HEK293T (cell line): ENCODE data around the gene ATP11A.
"Not testable (repeated sequence)": the region's sequence is repeated elsewhere in the genome, so short reads cannot be mapped to it uniquely, and the experiment has no call there.

Source experiments
- CTCF ChIA-PET: fragments of 350-600 bp; formaldehyde crosslinking; extraction: SDS; loops from one replicate; lab custom pipeline; 2021; ENCODE audit warnings: antibody characterized with exemption, inconsistent platforms; lab: Yijun Ruan, JAX
- POLR2A ChIA-PET: fragments of 350-600 bp; formaldehyde crosslinking; extraction: SDS; loops from one replicate; lab custom pipeline; 2020; ENCODE audit warnings: antibody characterized with exemption, inconsistent platforms; lab: Yijun Ruan, JAX
- DNase-seq: peaks from one replicate; pipeline ENCODE4 v3.0.0; 2012; ENCODE audit warnings: mixed read lengths; ENCODE audit errors: extremely low spot score
- ARNT ChIP-seq: fragments of 450-650 bp; IDR thresholded peaks from 2 replicates; pipeline ENCODE4 v1.6.1; 2017; ENCODE audit warnings: mild to moderate bottlenecking
- BHLHE40 ChIP-seq: fragments of 450-650 bp; IDR thresholded peaks from 2 replicates; pipeline ENCODE4 v1.6.1; 2016; ENCODE audit warnings: mild to moderate bottlenecking, moderate library complexity, borderline replicate concordance
- CTBP1 ChIP-seq: fragments of 450-650 bp; IDR thresholded peaks from 2 replicates; pipeline ENCODE4 v1.6.1; 2016; ENCODE audit warnings: borderline replicate concordance
- ELF4 ChIP-seq: fragments of 450-650 bp; IDR thresholded peaks from 2 replicates; pipeline ENCODE4 v1.6.1; 2017; ENCODE audit warnings: antibody characterized with exemption
- FOXA1 ChIP-seq: fragments of 450-650 bp; IDR thresholded peaks from 2 replicates; pipeline ENCODE4 v1.6.1; 2016; ENCODE audit warnings: mild to moderate bottlenecking
- FOXK2 ChIP-seq: fragments of 450-650 bp; IDR thresholded peaks from 2 replicates; pipeline ENCODE4 v1.6.1; 2016; ENCODE audit warnings: mild to moderate bottlenecking
- FOXM1 ChIP-seq: fragments of 450-650 bp; IDR thresholded peaks from 2 replicates; pipeline ENCODE4 v1.6.1; 2017; ENCODE audit warnings: mild to moderate bottlenecking, borderline replicate concordance
- HDGF ChIP-seq: fragments of 450-650 bp; IDR thresholded peaks from 2 replicates; pipeline ENCODE4 v1.6.1; 2017; ENCODE audit warnings: antibody characterized with exemption, borderline replicate concordance
- L3MBTL2 ChIP-seq: fragments of 450-650 bp; conservative IDR thresholded peaks from 2 replicates; pipeline ENCODE4 v1.6.1; 2016; ENCODE audit warnings: mild to moderate bottlenecking
- LEF1 ChIP-seq: fragments of 450-650 bp; IDR thresholded peaks from 2 replicates; pipeline ENCODE4 v1.6.1; 2017; ENCODE audit warnings: mild to moderate bottlenecking, borderline replicate concordance
- NFRKB ChIP-seq: fragments of 450-650 bp; IDR thresholded peaks from 2 replicates; pipeline ENCODE4 v1.6.1; 2016; ENCODE audit warnings: mild to moderate bottlenecking, moderate library complexity
- SP1 ChIP-seq: fragments of 450-650 bp; IDR thresholded peaks from 2 replicates; pipeline ENCODE4 v1.6.1; 2017
- SUZ12 ChIP-seq: fragments of 450-650 bp; IDR thresholded peaks from 2 replicates; pipeline ENCODE4 v1.6.1; 2016; ENCODE audit warnings: mild to moderate bottlenecking
- TARDBP ChIP-seq: fragments of 450-650 bp; IDR thresholded peaks from 2 replicates; pipeline ENCODE4 v1.6.1; 2016
- ZNF384 ChIP-seq: fragments of 450-650 bp; IDR thresholded peaks from 2 replicates; pipeline ENCODE4 v1.6.1; 2016
- TF ChIP-seq, protein P1 (sequence below): fragments of 450-650 bp; IDR thresholded peaks from 2 replicates; pipeline ENCODE4 v1.6.1; 2016

The ATP11A gene

DNA sequence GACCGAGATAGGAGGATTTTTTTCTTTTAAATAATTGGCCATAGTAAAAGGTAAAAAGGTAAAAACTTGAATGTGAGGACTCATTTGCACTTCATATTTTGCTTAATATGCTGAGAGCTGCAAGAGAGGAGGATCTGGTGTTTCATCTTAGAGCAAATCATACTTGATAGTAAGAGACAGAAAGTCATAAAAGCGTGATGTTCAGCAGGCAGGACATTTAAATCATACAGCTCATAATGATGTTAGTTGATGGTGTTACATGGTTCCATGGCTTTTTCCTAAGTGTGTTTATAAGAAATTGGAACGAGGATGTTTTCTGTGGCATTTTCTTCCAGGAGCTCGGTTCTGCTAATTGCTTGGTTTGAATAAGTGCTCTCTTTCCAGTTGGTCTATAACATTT, 16.3 kb downstream of the ATP11A start:
- ChIA-PET CTCF (no interaction called here), POLR2A (no interaction called here)
- DNase-seq = no peak
- TF ChIP-seq SP1 (no peak), FOXK2 (no peak), ELF4 (no peak), ZNF384 (no peak), FOXM1 (no peak), HDGF (no peak), CTBP1 (no peak), L3MBTL2 (no peak), BHLHE40 (no peak), SUZ12 (no peak)
- TF ChIP-seq, protein P1, sequence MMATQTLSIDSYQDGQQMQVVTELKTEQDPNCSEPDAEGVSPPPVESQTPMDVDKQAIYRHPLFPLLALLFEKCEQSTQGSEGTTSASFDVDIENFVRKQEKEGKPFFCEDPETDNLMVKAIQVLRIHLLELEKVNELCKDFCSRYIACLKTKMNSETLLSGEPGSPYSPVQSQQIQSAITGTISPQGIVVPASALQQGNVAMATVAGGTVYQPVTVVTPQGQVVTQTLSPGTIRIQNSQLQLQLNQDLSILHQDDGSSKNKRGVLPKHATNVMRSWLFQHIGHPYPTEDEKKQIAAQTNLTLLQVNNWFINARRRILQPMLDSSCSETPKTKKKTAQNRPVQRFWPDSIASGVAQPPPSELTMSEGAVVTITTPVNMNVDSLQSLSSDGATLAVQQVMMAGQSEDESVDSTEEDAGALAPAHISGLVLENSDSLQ = no peak

DNA sequence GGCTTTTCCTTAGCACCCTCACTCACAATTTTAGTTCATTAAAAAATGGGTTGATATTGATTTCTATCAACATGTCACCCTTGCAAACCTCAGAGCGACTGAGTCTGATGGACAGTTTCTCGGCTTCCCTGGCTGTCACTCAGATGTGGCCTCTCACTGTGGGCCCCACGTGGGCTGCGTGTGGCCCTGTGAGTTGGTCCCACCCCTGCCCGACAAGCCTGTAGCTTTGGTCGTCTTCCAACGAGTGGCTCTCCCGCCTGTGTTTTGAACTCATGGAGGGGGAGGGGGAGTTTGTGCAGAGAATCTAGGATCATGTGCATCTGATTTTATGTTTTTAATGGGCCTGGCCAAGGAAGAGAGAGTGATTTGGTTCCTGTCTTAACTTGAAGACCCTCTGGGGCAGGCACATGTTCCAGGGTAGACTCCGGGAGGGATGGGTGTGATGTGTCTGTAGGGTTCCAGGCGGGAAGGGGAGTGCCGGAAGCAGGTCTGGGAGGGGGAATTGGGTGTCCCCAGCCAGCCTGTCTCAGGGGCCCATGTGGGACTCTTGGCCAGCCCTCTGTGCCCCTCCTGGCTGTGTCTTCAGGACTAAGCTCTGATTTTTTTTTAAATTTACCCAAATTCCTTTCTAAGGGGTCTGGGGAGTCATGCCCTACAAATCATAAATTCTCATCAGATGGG, 18.9 kb downstream of the ATP11A start:
- no peak for DNase-seq
- ChIA-PET POLR2A (no interaction called here), CTCF (no interaction called here)
- no peak for TF ChIP-seq TARDBP
- peak; percentile 26; the same call in 1 of the 2 replicates for TF ChIP-seq L3MBTL2

GRCh38 chr13:112709316-112709715, 19.5 kb downstream of the ATP11A start:
- DNase-seq, CTCF ChIA-PET, POLR2A ChIA-PET: not testable (repeated sequence)

DNA sequence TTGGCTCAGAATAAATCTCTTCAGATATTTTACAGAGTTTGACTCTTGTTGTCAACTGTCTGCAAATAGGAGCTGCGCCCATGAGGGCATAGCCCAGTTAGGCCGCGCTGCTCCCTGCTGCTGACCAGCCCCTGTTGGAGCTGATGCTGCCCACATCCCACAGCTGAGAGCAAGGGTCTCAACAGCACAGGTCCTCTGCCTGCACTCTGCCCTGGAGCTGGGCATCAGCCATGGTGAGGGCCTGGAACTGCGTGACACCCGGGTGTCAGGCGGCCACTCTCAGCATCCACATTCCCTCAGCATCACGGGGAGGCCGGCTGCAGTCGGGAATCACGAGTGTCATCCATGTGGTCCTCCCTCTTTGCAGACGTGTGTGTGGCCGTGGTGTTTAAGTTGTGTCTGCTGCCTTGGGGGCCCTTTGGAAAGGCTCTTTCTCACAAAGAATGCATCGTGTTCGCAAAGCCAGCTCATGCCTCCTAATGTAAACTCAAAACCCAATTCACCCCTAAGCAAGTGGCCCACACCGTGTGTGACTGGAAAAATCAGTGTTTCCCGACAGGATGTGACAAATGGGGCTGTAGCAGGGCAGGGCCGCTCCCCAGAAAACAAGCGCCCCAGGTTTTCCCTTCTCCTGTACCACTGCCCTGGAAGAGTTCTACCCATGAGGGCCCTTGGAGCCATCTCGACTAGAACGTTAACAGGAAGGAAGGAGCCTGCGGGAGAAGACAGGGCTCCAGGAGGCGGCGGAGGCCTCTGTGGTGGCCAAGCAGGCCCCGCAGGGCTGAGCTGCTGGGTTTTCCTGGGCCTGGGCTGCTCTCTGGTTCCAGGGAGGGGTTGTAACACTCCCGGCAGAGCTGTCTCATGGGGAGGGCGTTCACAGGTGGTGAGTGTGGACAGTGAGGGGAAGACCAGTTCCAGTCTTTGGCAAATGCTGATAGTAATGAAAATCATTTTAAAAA, 20.3 kb downstream of the ATP11A start:
- POLR2A ChIA-PET = no interaction called here
- CTCF ChIA-PET = no interaction called here
- no peak for DNase-seq

DNA sequence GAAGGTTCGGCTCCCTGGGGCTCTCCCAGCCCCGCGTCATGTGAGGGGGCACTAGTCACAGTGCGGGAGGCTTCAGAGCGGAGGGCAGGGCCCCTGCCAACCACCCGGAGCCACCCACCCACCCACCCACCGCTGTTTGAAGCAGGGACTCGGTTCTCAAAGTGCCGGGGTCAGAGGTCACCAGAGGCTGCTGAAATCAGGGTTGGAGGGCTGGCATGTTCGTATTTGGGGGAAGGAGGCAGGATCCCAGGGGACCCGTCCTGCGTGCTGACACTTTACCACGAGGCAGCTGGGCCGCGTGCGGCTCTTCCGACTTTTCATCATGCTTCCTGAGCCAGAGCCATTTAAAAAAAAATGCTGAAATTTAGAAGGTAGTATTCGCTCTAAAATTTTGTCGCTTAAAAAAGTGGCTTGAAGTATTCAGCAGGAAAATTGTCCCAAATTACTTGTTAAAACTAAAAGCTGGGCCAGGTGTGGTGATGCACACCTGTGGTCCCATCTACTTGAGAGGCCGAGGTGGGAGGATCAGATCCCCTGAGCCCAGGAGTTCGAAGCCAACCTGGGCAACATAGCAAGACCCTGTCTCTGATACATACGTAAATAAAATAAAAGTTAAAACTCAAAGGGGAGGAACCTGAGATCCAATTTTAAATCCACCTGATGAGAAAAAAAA, 21.2 kb downstream of the ATP11A start:
- DNase-seq = no peak
- CTCF ChIA-PET = no interaction called here
- no peak for TF ChIP-seq FOXM1
- no peak for TF ChIP-seq CTBP1
- no peak for TF ChIP-seq ARNT
- no peak for TF ChIP-seq TARDBP
- no peak for TF ChIP-seq NFRKB
- TF ChIP-seq HDGF = no peak
- TF ChIP-seq ELF4 = no peak
- no peak for TF ChIP-seq ZNF384
- TF ChIP-seq BHLHE40 = no peak
- no peak for TF ChIP-seq LEF1
- TF ChIP-seq, protein P1 = no peak
- TF ChIP-seq L3MBTL2 = no peak
- TF ChIP-seq FOXK2 = no peak
- no peak for TF ChIP-seq FOXA1
- no peak for TF ChIP-seq SUZ12
- no peak for TF ChIP-seq SP1
- POLR2A ChIA-PET = no interaction called here

More for the DNA sequence above, 20.3 kb downstream of the ATP11A start:
- TF ChIP-seq FOXA1 (no peak), ZNF384 (no peak), FOXM1 (no peak), HDGF (no peak), BHLHE40 (no peak), NFRKB (no peak), ELF4 (no peak), SUZ12 (no peak), ARNT (no peak), CTBP1 (no peak), FOXK2 (no peak), TARDBP (no peak), L3MBTL2 (no peak), LEF1 (no peak), SP1 (no peak)
- TF ChIP-seq, protein P1 = no peak

DNA sequence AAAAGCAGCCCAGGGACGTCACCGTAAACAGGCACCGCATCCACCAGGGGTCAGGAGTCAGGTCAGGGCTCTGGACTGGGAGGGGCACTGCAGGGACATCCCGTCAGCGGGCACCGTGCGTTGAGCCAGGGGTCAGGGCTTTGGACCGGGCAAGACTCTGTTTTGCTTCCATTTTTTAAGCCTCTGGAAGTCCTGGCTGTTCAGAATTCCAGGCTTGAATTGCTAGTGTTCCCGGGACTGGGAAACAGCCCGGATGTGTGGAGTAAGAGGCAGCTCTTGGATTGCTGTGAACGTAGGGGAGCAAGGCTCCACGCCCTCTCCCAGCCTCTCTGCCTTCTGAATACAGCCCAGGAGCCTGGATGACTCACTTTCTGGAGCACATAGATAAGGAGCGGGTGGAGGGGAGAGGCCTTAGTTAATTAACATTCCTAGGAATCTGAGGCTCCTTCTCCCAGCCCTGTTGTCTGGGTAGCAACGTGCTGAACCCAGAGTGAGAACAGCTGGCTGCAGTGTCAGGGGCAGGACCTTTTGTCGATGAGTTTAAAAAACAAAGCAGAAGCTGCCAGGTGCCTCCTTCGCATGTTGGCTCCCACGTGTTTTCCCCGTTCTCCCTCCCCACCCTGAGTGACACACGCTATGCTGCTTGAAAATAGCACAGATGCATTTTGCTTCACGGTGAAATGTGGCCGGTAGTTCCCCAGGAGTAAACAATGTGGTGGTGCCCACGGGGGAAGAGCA, 21.9 kb downstream of the ATP11A start:
- peak; percentile 47 for DNase-seq
- POLR2A ChIA-PET = no interaction called here
- CTCF ChIA-PET = interaction anchor here (0.6 kb wide), 1 partner anchor 91 kb away, joined by 3 read pairs; no protein-coding TSS in a partner anchor
- TF ChIP-seq ARNT (no peak), SP1 (no peak), L3MBTL2 (0 out of 2 replicates have a peak, but pooled peaks have one; percentile 30), NFRKB (no peak), LEF1 (no peak), FOXA1 (no peak), ZNF384 (0 out of 2 replicates have a peak, but pooled peaks have one; percentile 15), SUZ12 (no peak)
- TF ChIP-seq, protein P1 = no peak
